PFSK-1 (cell line): ENCODE data around the gene CNN2.

Experiments
- FOXP2 ChIP-seq: optimal IDR thresholded peaks from 2 replicates; pipeline ENCODE3; 2011; ENCODE audit warnings: borderline replicate concordance, control low read depth, inconsistent platforms; ENCODE audit not compliant: insufficient read depth; ENCODE audit errors: extremely low read length, extremely low read depth
- POLR2AphosphoS5 ChIP-seq: IDR thresholded peaks from 2 replicates; pipeline ENCODE4 v1.6.1; 2012; ENCODE audit warnings: low read depth, mild to moderate bottlenecking, control low read depth, low read length, moderate library complexity
- SIN3A ChIP-seq: IDR thresholded peaks from 2 replicates; pipeline ENCODE4 v1.6.1; 2012; ENCODE audit warnings: mild to moderate bottlenecking, low read length, moderate library complexity, borderline replicate concordance; ENCODE audit not compliant: insufficient read depth
- TAF1 ChIP-seq: IDR thresholded peaks from 2 replicates; pipeline ENCODE4 v1.6.1; 2012; ENCODE audit warnings: low read length, control low read depth, borderline replicate concordance; ENCODE audit not compliant: insufficient read depth
- TF ChIP-seq, protein P1 (sequence below), 2 experiments: IDR thresholded peaks; 2 replicates each; pipeline versions ENCODE4 v1.6.1 to v1.8.0; 2011 to 2012; ENCODE audit warnings: low read depth in 2 of 2, low read length in 2 of 2, control low read depth in 1 of 2, inconsistent platforms in 1 of 2, mild to moderate bottlenecking in 1 of 2, moderate library complexity in 1 of 2; ENCODE audit not compliant: insufficient read depth in 1 of 2

The CNN2 gene

GRCh38 chr19:1054102-1055027 is 28.0 kb downstream of the CNN2 start:
- no peak for TF ChIP-seq TAF1
- TF ChIP-seq SIN3A, result no peak
- TF ChIP-seq, protein P1, sequence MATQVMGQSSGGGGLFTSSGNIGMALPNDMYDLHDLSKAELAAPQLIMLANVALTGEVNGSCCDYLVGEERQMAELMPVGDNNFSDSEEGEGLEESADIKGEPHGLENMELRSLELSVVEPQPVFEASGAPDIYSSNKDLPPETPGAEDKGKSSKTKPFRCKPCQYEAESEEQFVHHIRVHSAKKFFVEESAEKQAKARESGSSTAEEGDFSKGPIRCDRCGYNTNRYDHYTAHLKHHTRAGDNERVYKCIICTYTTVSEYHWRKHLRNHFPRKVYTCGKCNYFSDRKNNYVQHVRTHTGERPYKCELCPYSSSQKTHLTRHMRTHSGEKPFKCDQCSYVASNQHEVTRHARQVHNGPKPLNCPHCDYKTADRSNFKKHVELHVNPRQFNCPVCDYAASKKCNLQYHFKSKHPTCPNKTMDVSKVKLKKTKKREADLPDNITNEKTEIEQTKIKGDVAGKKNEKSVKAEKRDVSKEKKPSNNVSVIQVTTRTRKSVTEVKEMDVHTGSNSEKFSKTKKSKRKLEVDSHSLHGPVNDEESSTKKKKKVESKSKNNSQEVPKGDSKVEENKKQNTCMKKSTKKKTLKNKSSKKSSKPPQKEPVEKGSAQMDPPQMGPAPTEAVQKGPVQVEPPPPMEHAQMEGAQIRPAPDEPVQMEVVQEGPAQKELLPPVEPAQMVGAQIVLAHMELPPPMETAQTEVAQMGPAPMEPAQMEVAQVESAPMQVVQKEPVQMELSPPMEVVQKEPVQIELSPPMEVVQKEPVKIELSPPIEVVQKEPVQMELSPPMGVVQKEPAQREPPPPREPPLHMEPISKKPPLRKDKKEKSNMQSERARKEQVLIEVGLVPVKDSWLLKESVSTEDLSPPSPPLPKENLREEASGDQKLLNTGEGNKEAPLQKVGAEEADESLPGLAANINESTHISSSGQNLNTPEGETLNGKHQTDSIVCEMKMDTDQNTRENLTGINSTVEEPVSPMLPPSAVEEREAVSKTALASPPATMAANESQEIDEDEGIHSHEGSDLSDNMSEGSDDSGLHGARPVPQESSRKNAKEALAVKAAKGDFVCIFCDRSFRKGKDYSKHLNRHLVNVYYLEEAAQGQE (IDR thresholded peaks at IDR 0.05; ENCODE audit: insufficient read depth in 1 of 2, low read depth in 2 of 2, low read length in 2 of 2), result no peak
- TF ChIP-seq FOXP2, result no peak
- no peak for TF ChIP-seq POLR2AphosphoS5

GRCh38 chr19:1055028-1055425 is 28.6 kb downstream of the CNN2 start:
- TF ChIP-seq SIN3A (no peak), POLR2AphosphoS5 (no peak), TAF1 (no peak), FOXP2 (no peak)
- TF ChIP-seq, protein P1 (IDR thresholded peaks at IDR 0.05; ENCODE audit: insufficient read depth in 1 of 2, low read depth in 2 of 2, low read length in 2 of 2), result no peak

- TF ChIP-seq, protein P1 (IDR thresholded peaks at IDR 0.05; ENCODE audit: insufficient read depth in 1 of 2, low read depth in 2 of 2, low read length in 2 of 2), result no peak
- no peak for TF ChIP-seq TAF1
- no peak for TF ChIP-seq POLR2AphosphoS5
- TF ChIP-seq SIN3A, result no peak
- no peak for TF ChIP-seq FOXP2
These were observed 29.6 kb downstream of the CNN2 start for GRCh38 chr19:1055886-1056620.

DNA sequence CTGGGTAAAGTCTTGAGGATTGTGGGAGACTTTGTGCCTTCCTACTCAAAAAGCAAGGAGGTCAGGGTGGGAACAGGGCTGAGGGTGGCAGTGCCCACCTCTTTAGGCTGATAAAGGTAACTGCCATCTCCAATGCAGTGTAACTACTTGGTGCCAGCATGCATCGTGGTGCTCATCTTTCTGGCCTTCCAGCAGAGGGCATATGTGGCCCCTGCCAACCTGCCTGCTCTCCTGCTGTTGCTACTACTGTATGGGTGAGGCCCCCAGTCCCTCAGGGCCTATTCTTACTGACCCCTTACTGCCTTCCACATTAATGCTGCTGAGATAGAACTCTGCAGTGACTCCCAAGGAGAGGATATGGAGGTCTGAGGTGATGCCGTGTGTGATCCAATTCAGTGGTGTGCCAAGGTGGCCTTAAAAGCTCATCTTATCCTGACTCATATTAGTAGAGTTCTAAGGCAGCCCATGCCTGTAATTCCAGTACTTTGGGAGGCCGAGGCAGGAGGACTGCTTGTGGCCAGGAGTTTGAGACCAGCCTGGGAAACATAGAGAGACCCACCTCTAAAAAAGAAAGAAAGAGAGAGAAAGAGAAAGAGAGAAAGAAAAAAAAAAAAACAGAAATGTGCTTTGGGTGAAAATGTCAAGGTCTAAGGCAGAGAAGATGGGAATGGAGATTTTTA is 30.9 kb downstream of the CNN2 start:
- TF ChIP-seq POLR2AphosphoS5, result no peak
- TF ChIP-seq TAF1, result no peak
- TF ChIP-seq SIN3A, result no peak

GRCh38 chr19:1058112-1058511 is 31.7 kb downstream of the CNN2 start:
- TF ChIP-seq, protein P1 (IDR thresholded peaks at IDR 0.05; ENCODE audit: insufficient read depth in 1 of 2, low read depth in 2 of 2, low read length in 2 of 2), result no peak
- no peak for TF ChIP-seq TAF1
- no peak for TF ChIP-seq FOXP2
